Measurements from ENCODE around the gene PIPOX. TPM values are rescaled to one million over a fixed set of nuclear protein-coding genes. Genes with fewer than 3 reads are reported as not detected.

Gene PIPOX
- total and polyA plus RNA-seq, 9 of the 15 experiments (the other 6 are each of a cell fraction or from before 2014, with no cell fraction given), result 0.15 to 2.2 (median 0.58) TPM; not detected in 2

GRCh38 chr17:29007456-29007855, 35.5 kb upstream of the PIPOX start:
- Histone ChIP-seq H3K9me1 (ENCODE audit: control insufficient read depth, insufficient read depth, low read length) (peaks cover 2% of the 10 kb centered on the region), H3K4me3 (no peak overlapping the region), H4K20me1 (replicated peaks; ENCODE audit: control insufficient read depth, insufficient read depth, low read length) (peaks cover 16% of the 10 kb centered on the region; the same call in 1 of the 2 replicates), H3K36me3 (ENCODE audit: control insufficient read depth, insufficient read depth, low read length) (no peaks in the 10 kb centered on the region), H3K9me3 (replicated peaks; ENCODE audit: control insufficient read depth, insufficient read depth, low read depth, low read length) (no peaks in the 10 kb centered on the region), H3K4me2 (ENCODE audit: insufficient read depth, low read length) (no peak overlapping the region), H2AFZ (ENCODE audit: low read depth, low read length) (no peak overlapping the region), H3K9ac (ENCODE audit: insufficient read depth in 1 of 2, low read depth in 2 of 2, low read length in 2 of 2) (no peak overlapping the region), H3K27ac (ENCODE audit: extremely low read depth, low read depth, low read length) (no peak overlapping the region), H3K79me2 (ENCODE audit: control insufficient read depth, insufficient read depth, low read length) (no peaks in the 10 kb centered on the region), H3K4me1 (replicated peaks in 1 of 2; ENCODE audit: control insufficient read depth in 2 of 2, insufficient read depth in 2 of 2, low read length in 2 of 2) (peaks cover 0 to 12% of the 10 kb centered on the region in 2 experiments; a peak in 1 of 5 replicates), H3K27me3 (ENCODE audit: control insufficient read depth in 2 of 2, insufficient read depth in 2 of 2, low read length in 2 of 2) (peaks cover 16 to 41% of the 10 kb centered on the region in 2 experiments; a peak in 4 of 5 replicates)
- TF ChIP-seq SRF (CRISPR knock-in tag; IDR thresholded peaks at IDR 0.05), result no peak
- TF ChIP-seq MCM7 (IDR thresholded peaks at IDR 0.05), result no peak
- no peak for TF ChIP-seq ZNF445 (CRISPR knock-in tag; IDR thresholded peaks at IDR 0.05; ENCODE audit: low read depth)
- no peak for TF ChIP-seq WHSC1 (IDR thresholded peaks at IDR 0.05; ENCODE audit: low read length)
- TF ChIP-seq ZKSCAN8 (CRISPR knock-in tag; IDR thresholded peaks at IDR 0.05), result no peak
- TF ChIP-seq MTF1 (CRISPR knock-in tag; IDR thresholded peaks at IDR 0.05; ENCODE audit: borderline replicate concordance), result no peak
- TF ChIP-seq RFX5 (IDR thresholded peaks at IDR 0.05; ENCODE audit: low read depth, low read length), result no peak
- TF ChIP-seq MEIS2 (IDR thresholded peaks at IDR 0.05; ENCODE audit: partially characterized antibody), result no peak
- ChIA-PET CTCF (ENCODE audit: low intra/inter-chr PET ratio) (no interaction called here), POLR2A (interaction anchor here (0.7 to 1.0 kb wide), 2 partner anchors 11 to 446 kb away, joined by 3 read pairs; no protein-coding TSS in a partner anchor)
- WGBS (ENCODE audit: insufficient coverage, low coverage, missing lambda C conversion rate), result 0% methylated on average over 2 of the region's 2 CpGs
- ATAC-seq (no peak), DNase-seq (ENCODE audit: extremely low read depth in 1 of 4, low spot score in 3 of 4) (no peak), FAIRE-seq (no peak)
- in situ Hi-C loops (cut with MboI) (no loop called here), intact Hi-C loops (cut with micrococcal nuclease) (no loop called here)
- no TSS peak for BruUV-seq (replicated peaks)

All from K562 (cell line).